ENCODE results near the gene TNFRSF8. TPM values are rescaled to one million over a fixed set of nuclear protein-coding genes. Genes with fewer than 3 reads are reported as not detected.

Gene TNFRSF8
- total and polyA plus RNA-seq, 2 of the 4 experiments (the other 2 are of a cell fraction): under 0.01 to 0.31 TPM

DNA sequence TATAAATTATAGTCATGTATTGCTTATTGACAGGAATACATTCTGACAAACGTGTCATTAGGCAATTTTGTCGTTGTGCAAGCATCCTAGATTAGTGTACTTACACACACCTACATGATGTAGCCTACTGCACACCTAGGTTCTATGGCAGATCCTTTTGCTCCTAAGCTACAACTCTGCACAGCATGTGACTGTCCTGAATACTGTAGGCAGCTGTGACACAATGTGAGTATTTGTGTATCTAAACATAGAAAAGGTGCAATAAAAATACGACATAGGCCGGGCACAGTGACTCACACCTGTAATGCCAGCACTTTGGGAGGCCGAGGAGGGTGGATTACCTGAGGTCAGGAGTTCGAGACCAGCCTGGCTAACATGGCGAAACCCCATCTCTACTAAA lies 36.5 kb downstream of the TNFRSF8 start:
- Histone ChIP-seq H3K4me3 (ENCODE audit: insufficient read depth, low read depth, low read length) (no peak overlapping the region), H2BK120ac (ENCODE audit: low read depth, low read length) (no peak overlapping the region), H2BK20ac (ENCODE audit: low read depth, low read length) (no peak overlapping the region), H3K9me3 (ENCODE audit: control insufficient read depth, insufficient read depth, low read length) (no peaks in the 10 kb centered on the region), H4K8ac (ENCODE audit: low read depth in 2 of 2, low read length in 2 of 2) (no peak overlapping the region), H3K56ac (ENCODE audit: extremely low read depth, insufficient read depth, low read length) (no peak overlapping the region), H2AK5ac (ENCODE audit: low read depth, low read length) (no peak overlapping the region), H3K79me1 (ENCODE audit: low read depth in 1 of 2, low read length in 2 of 2) (no peaks in the 10 kb centered on the region), H3K4me1 (ENCODE audit: control insufficient read depth, insufficient read depth, low read length) (peaks cover 5% of the 10 kb centered on the region), H2BK5ac (ENCODE audit: low read depth, low read length, poor library complexity, severe bottlenecking) (no peak overlapping the region), H4K91ac (ENCODE audit: insufficient read depth, low read depth, low read length) (no peak overlapping the region), H2AFZ (replicated peaks; ENCODE audit: low read length, poor library complexity) (no peak overlapping the region), H2AK9ac (replicated peaks; ENCODE audit: low read depth, low read length, poor library complexity) (no peak overlapping the region), H3K9ac (ENCODE audit: low read depth, low read length) (no peak overlapping the region), H3K14ac (replicated peaks; ENCODE audit: low read depth, low read length) (no peak overlapping the region), H2BK15ac (ENCODE audit: low read depth, low read length) (no peak overlapping the region), H4K20me1 (ENCODE audit: insufficient read depth, low read length) (no peaks in the 10 kb centered on the region), H4K5ac (ENCODE audit: low read depth, low read length) (no peak overlapping the region; the same call in 1 of the 2 replicates), H3K4me2 (ENCODE audit: low read depth, low read length) (no peak overlapping the region), H3K27ac (ENCODE audit: insufficient read depth, low read length) (no peak overlapping the region), H3K27me3 (ENCODE audit: control insufficient read depth, insufficient read depth, low read length) (peaks cover 9% of the 10 kb centered on the region), H3K18ac (ENCODE audit: low read depth, low read length) (peak overlapping the region; percentile 47; the same call in 1 of the 2 replicates), H3K36me3 (ENCODE audit: control insufficient read depth, insufficient read depth, low read length) (no peaks in the 10 kb centered on the region), H3K23ac (ENCODE audit: low read depth, low read length) (no peak overlapping the region), H3K4ac (ENCODE audit: low read depth, low read length) (no peak overlapping the region), H3K9me1 (ENCODE audit: insufficient read depth, low read length) (no peaks in the 10 kb centered on the region)
- no TSS peak for BruUV-seq (replicated peaks)
- ATAC-seq (ENCODE audit: low read depth) (no peak), DNase-seq (no peak)
- intact Hi-C loops (cut with micrococcal nuclease): no loop called here
- ChIA-PET CTCF (interaction anchor here (0.5 kb wide), 1 partner anchor 31 kb away, joined by 5 read pairs; no protein-coding TSS in a partner anchor), POLR2A (ENCODE audit: unreplicated experiment) (interaction anchor here (0.5 to 0.6 kb wide), 2 partner anchors 36 to 1029 kb away, joined by 5 read pairs; no protein-coding TSS in a partner anchor)
- in situ Hi-C loops (cut with MboI; ENCODE audit: low sequenced_read_pairs): no loop called here
- dilution Hi-C loops (cut with HindIII; ENCODE audit: low sequenced_read_pairs, unreplicated experiment): no loop called here
- TF ChIP-seq CEBPB (IDR thresholded peaks at IDR 0.05; ENCODE audit: low read depth, low read length): no peak
- no peak for TF ChIP-seq NFE2L2 (IDR thresholded peaks at IDR 0.05; ENCODE audit: low read depth, low read length)
- TF ChIP-seq RFX5 (IDR thresholded peaks at IDR 0.05; ENCODE audit: low read depth, low read length): no peak
- no peak for TF ChIP-seq CHD1 (IDR thresholded peaks at IDR 0.05; ENCODE audit: low read depth, low read length)
- TF ChIP-seq MXI1 (IDR thresholded peaks at IDR 0.05; ENCODE audit: borderline replicate concordance, low read depth, low read length): no peak
- no peak for TF ChIP-seq SMC3 (IDR thresholded peaks at IDR 0.05; ENCODE audit: low read depth, low read length)
- no peak for TF ChIP-seq RAD21 (IDR thresholded peaks at IDR 0.05; ENCODE audit: low read length)
- no CpG with 5 or more reads among the region's 7 CpGs for WGBS, 2 experiments (ENCODE audit: extremely low coverage in 2 of 2, insufficient read length in 1 of 2)

Data from IMR-90 (cell line).